Raji (cell line): ENCODE results near the gene RORB.

Experiments
- POLR2A ChIP-seq: IDR thresholded peaks from 2 replicates; pipeline ENCODE4 v1.6.1; 2011; ENCODE audit warnings: low read depth, low read length, control low read depth; ENCODE audit not compliant: insufficient read depth

The RORB gene

GRCh38 chr9:74499770-74500583, 2.8 kb downstream of the RORB start:
- TF ChIP-seq POLR2A = no peak

- no peak for TF ChIP-seq POLR2A
Measured at GRCh38 chr9:74500584-74500924, 3.4 kb downstream of the RORB start.

GRCh38 chr9:74501570-74501969, 4.4 kb downstream of the RORB start:
- no peak for TF ChIP-seq POLR2A

- no peak for TF ChIP-seq POLR2A
Measured at GRCh38 chr9:74503219-74503618, 6.1 kb downstream of the RORB start.

GRCh38 chr9:74503666-74504065, 6.5 kb downstream of the RORB start:
- TF ChIP-seq POLR2A = no peak

GRCh38 chr9:74511333-74511732, 14.2 kb downstream of the RORB start:
- no peak for TF ChIP-seq POLR2A

GRCh38 chr9:74512416-74512815, 15.3 kb downstream of the RORB start:
- TF ChIP-seq POLR2A = no peak

- no peak for TF ChIP-seq POLR2A
Measured at GRCh38 chr9:74513221-74513620, 16.1 kb downstream of the RORB start.

- no peak for TF ChIP-seq POLR2A
Measured at GRCh38 chr9:74517188-74517587, 20.1 kb downstream of the RORB start.

GRCh38 chr9:74519419-74519818, 22.3 kb downstream of the RORB start:
- TF ChIP-seq POLR2A = no peak

- TF ChIP-seq POLR2A = no peak
Measured at GRCh38 chr9:74521009-74521408, 23.9 kb downstream of the RORB start.

GRCh38 chr9:74524289-74524688, 27.2 kb downstream of the RORB start:
- TF ChIP-seq POLR2A = no peak

- no peak for TF ChIP-seq POLR2A
Measured at GRCh38 chr9:74526215-74526614, 29.1 kb downstream of the RORB start.

GRCh38 chr9:74527718-74528117, 30.6 kb downstream of the RORB start:
- TF ChIP-seq POLR2A = no peak

- no peak for TF ChIP-seq POLR2A
Measured at GRCh38 chr9:74528207-74528606, 31.1 kb downstream of the RORB start.

- no peak for TF ChIP-seq POLR2A
Measured at GRCh38 chr9:74533253-74533652, 36.1 kb downstream of the RORB start.

- no peak for TF ChIP-seq POLR2A
Measured at GRCh38 chr9:74534841-74535240, 37.7 kb downstream of the RORB start.
